NCI-H1436 treated with DMSO at 0.1 percent for 48 hours (cell line): Measurements from ENCODE around the gene SMARCD3.

ENCODE experiments used
- DNase-seq: peaks from one replicate; lab custom pipeline; 2025; lab: John Stamatoyannopoulos, UW

The SMARCD3 gene

GRCh38 chr7:151208253-151208862, 40.1 kb downstream of the SMARCD3 start:
- no peak for DNase-seq

- no peak for DNase-seq
These were observed 40.7 kb downstream of the SMARCD3 start for GRCh38 chr7:151207804-151208203.

- DNase-seq = no peak
These were observed 41.2 kb downstream of the SMARCD3 start for GRCh38 chr7:151207315-151207714.

- no peak for DNase-seq
These were observed 41.6 kb downstream of the SMARCD3 start for GRCh38 chr7:151206914-151207313.

GRCh38 chr7:151205730-151206129, 42.8 kb downstream of the SMARCD3 start:
- no peak for DNase-seq

GRCh38 chr7:151204383-151205032, 44.0 kb downstream of the SMARCD3 start:
- DNase-seq = no peak

GRCh38 chr7:151202836-151203235, 45.7 kb downstream of the SMARCD3 start:
- no peak for DNase-seq

GRCh38 chr7:151201751-151202150, 46.7 kb downstream of the SMARCD3 start:
- DNase-seq = no peak

- no peak for DNase-seq
These were observed 47.1 kb downstream of the SMARCD3 start for GRCh38 chr7:151201344-151201743.

- peak; percentile 51 for DNase-seq
These were observed 49.3 kb downstream of the SMARCD3 start for GRCh38 chr7:151198945-151199848.

GRCh38 chr7:151197932-151198331, 50.6 kb downstream of the SMARCD3 start:
- no peak for DNase-seq

- no peak for DNase-seq
These were observed 52.7 kb downstream of the SMARCD3 start for GRCh38 chr7:151195616-151196450.

GRCh38 chr7:151194188-151194587, 54.3 kb downstream of the SMARCD3 start:
- DNase-seq = no peak

- DNase-seq = no peak
These were observed 55.1 kb downstream of the SMARCD3 start for GRCh38 chr7:151193203-151193978.

- no peak for DNase-seq
These were observed 56.4 kb downstream of the SMARCD3 start for GRCh38 chr7:151192002-151192539.

- DNase-seq = no peak
These were observed 57.0 kb downstream of the SMARCD3 start for GRCh38 chr7:151191544-151191943.

GRCh38 chr7:151189038-151189437, 59.5 kb downstream of the SMARCD3 start:
- DNase-seq = no peak
